HG03103 (cell line): ENCODE data around the gene ZNF319.

Experiments
- ATAC-seq: cut with Tn5 transposase; IDR thresholded peaks from one replicate; pipeline ENCODE4 v1.9.1; 2021; ENCODE audit warnings: low read depth; ENCODE audit not compliant: unreplicated experiment

ZNF319 gene

DNA sequence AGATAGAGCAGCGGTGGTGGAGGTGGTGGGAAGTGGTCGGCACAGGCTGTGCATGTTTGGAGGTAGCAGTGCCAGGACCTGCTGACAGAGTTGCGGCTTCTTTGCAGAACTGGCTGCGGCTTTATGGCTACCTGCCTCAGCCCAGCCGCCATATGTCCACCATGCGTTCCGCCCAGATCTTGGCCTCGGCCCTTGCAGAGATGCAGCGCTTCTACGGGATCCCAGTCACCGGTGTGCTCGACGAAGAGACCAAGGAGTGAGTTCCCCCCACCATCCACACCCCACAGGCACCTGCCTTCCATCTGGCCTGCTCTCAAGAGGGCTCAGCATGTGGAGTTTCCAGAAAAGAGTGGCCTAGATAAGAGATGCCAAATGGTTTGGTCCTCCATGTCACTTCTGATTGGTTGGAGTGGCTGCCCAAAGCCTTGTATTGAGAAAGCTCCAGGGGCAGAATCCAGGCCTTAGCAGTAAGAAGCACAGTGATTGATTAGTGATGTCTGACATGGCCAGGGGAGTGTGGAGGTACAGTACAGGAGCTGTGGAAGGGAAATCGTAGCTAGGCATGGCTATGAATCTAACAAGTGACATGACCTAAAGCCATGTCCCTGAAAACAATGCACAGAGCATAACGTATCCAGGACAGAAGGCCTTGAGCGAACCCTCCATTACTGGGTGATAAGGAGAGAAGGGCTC lies 37.0 kb upstream of the ZNF319 start:
- no peak for ATAC-seq

DNA sequence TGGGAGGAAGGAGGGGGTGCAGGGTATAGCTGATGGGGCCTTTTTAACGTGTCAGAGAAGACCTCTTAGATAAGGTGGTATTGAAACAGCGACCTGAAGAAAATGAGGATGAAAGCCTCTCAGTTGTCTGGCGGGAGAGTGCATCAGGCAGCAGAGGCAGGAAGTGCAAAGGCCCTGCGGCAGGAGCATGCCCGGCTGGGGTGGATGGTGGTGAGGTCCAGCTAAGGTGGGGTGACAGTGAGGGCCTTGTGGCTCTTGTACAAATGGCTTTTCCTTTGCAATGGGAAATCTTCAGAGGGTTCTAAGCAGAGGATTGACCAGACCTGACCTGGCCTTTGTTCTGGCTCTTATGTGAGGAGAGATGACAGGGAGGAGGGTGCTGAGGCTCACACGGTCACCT lies 36.5 kb upstream of the ZNF319 start:
- ATAC-seq: no peak

DNA sequence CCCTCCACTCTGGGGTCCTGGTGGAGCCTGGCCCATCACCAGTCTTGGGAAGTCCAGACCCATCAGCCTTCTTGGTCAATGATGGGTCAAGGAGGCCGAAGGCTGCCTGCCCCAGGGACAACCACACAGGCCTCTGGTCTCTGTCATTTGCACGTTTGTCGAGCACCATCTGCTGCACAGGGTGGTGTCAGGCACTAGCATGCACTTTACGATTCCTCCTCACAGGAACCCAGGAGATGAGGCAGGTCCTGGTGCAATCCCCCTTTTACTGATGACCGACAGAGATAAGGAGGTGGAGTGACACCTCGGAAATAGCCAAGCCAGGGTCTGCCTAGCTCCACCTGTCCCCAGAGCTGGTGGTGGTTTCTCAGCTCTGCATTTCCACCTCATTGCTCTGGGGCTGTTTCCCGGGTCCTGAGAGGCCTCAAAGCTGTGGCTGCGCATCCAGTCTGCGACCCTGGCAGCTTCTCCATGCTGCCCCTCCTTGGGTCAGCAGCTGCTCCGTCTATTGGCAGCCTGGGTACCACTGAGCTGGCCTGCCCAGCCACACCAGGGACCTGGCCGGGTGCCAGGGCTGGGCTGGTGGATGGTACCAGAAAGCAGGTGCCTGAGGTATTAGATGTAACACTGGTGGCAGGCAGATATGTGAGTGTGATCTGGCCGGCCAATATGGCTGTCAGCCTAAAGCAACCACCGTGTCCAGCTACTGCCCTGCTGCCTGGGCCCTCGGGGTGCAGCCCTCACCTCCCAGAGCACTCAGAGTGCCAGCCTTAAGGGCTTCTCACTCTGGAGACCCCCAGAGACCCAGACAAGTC lies 35.1 kb upstream of the ZNF319 start:
- ATAC-seq: no peak

DNA sequence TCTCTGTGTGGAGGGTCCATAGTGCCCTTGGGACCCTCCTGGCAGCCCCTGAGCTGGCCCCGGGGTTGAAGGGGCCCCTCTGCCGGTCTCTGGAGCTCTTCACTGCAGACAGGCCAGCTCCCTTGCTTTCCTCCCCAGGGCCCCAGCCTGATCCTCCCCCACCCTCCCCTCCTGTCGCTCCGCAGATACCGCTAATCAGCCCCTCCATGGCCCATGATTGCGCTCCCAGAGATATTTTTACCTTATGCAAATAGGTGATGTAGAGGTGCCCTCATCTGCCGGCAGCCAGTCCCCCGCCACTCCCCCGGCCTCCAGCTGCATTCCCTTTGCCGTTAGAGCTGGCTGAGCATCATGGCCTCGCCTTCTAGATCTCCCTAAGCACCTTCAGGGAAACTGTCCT lies 34.3 kb upstream of the ZNF319 start:
- ATAC-seq: no peak

DNA sequence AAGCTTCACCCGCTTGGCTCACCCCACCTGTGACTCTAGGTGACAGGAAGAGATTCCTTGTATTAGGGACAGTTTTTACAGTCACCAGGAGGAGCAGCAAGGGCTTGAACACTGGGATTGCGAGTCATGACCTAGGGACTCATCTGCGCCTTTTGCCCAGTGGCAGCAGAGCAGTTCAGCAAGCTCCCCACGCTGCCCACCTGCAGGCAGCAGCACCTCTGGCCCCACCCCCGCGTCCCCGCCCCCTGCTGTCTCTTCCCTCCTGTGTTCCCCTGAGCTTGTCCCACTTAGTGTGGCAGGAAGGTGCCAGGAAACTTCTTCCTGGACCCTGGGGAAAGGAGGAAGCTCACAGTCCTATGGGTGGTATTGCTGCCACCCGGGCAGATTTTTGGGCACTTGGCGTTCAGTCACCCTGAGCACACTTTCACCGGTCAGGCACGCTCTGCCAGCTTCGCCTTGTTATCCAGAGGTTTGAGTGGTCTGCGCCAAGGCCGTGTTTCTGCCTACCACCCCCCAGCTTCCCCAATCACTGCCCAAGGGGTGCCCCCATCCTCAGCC lies 33.7 kb upstream of the ZNF319 start:
- no peak for ATAC-seq

DNA sequence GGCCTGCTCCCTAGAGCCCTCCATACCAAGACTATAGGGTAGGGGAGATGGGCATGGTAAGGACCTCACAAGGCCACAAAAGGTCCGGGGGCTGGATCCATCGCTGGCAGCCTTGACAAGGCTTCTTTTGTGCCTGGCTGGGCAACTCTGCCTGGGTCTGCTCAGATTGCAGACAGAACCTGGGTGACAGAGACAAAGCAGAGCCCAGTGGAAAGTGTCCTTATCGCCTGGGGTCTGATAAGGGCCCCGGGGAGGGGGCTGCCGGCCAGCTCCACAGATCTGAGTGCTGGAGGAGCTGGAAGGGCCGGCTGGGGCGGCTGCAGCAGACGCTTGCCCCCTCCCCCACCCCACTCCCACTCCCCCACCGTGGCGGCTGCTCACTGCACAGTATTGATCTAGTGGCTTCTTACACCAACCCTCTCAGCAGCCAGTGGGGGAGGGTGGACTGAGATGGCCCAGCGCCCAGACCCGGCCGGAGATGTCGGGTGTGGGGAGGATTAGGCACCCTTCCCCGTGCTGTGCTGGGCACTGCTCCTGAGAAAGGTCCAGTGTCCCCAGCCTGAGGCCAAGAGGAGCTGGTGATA lies 32.3 kb upstream of the ZNF319 start:
- ATAC-seq: no peak

DNA sequence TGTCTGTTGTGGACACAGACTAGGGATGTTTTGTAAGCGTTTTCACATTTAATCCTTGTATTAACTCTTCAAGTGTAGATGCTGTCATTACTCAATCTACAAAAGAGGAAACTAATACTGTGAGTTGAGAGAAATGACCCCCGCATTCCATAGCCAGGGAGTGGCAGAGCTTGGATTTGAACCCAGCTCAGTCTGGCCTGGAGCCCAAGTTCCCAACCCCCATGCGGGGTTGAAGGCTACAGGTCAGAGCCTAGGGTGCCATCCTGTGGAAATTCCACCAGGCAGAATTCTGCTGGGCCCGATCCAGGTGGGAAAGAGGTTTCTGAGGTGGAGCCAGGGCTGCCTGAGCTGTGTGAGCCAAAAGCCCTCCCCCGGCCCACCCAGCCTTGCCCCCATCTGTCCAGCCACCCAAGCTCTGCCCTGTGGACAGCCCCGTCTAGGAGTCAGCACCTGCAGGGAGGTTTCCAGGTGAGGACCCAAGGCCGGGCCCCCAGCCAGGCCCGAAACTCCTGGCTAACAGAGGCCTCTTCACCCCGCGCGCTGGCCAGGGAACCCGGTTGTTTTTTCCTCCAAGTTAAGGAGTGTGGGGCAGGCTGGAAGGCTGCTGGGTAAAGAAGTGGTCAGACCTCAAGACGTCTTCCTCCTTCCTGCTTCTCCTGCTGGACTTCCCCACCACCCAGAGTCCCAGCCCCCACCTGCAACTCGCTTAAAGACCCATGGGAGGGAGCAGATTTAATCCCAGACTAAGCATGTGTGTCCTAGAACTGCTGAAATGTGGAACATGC lies 30.7 kb upstream of the ZNF319 start:
- ATAC-seq: no peak

DNA sequence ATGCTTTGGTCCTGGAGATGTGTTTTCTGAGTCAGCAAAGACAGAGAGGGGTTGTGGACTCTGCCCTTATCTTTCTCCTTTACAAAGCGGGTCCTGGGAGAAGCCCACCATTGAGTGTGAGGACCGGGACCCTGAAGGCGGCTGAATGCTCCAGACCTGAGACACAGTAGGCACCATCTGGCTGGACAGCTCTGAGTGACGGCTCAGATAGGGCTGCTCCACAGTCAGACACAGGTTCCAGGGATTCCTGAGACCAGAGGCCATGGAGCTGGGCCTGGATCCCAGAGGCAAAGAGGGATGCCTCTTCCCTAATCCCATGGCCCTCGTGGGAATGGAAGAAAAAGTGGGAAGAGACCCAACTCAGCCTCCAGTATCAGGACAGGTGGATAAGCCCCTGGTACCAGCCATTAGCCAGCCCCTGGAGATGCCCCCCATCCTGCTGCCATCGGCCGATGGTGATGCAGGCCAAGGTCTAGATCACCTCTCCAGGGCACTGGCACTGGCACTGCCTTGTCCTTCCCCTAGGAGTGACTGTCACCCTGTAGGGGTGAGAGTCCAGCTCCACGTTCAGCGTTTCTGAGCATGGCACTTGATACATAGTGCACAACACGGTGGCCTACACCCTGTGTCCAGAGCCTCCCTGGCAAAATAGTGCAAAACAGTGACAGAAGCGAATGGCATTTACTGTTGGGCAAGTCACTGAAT lies 29.8 kb upstream of the ZNF319 start:
- no peak for ATAC-seq

DNA sequence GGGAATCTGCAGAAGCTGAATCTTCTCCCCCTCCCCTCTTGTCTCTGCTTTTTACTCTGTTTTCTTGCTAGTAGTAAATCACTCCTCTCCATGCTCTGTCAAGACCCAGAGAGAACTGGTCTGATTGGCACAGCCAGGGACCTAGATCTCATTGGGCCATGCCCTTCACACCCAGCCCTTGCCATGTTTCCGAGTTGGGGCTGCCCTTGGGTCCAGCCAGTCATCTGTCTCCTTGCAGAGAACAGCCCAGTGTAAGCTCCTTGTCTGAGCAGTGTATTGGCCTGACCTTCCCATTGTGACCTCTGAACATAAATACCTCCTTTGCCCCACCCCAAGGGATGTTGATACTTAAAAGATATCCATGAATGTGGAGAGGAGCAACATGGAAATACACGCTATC lies 28.9 kb upstream of the ZNF319 start:
- ATAC-seq: no peak

DNA sequence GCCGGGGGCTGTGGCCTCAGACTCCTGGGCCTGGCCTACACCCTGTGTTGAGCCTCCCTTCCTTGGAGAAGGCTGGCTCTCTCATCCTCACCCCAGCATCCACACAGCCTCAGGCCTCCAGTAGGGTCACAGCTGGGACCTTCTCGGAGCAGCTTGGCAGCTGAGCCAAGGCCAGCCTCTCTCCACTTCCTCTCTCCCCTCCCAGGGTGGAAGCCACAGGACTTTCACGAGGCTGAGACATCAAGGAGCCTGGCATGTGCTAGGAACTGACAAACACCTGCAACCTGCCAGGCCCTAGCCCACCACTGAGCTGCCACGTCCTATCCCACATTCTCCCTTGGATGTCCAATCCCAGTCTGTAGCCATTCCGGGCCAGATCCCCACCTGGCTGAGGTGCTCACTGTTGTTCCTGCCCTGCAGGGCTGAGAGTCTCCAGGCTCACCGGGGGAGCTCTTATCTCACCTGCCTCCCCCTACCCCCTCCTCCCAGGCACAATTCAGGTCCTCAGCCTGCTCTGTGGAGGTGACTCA lies 28.1 kb upstream of the ZNF319 start:
- ATAC-seq: no peak

DNA sequence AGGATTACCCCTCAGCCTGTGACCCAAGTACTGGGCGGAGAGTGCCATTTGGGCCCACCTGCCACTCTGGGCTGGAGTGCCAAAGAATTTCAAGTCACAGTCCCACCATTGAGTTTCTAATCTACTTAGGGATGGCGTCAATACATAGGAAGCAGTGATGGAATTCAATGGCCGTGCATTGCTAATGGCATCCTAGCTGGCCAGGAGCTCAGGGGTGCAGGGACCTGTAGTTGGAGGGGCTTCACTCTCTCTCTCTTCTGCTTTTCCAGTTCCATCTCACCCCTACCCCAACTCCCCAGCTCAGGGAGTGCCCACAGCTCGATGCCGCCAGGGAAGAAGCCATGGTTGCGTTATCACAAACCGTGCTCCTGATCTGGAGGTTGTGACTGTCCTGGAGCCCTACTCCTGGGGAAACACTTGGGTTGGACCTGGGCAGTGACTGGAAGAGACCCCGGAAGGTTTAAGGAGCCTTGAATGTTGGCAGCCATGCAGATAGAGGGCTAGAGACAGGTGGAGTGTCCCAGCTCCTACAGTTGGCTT lies 27.5 kb upstream of the ZNF319 start:
- no peak for ATAC-seq

DNA sequence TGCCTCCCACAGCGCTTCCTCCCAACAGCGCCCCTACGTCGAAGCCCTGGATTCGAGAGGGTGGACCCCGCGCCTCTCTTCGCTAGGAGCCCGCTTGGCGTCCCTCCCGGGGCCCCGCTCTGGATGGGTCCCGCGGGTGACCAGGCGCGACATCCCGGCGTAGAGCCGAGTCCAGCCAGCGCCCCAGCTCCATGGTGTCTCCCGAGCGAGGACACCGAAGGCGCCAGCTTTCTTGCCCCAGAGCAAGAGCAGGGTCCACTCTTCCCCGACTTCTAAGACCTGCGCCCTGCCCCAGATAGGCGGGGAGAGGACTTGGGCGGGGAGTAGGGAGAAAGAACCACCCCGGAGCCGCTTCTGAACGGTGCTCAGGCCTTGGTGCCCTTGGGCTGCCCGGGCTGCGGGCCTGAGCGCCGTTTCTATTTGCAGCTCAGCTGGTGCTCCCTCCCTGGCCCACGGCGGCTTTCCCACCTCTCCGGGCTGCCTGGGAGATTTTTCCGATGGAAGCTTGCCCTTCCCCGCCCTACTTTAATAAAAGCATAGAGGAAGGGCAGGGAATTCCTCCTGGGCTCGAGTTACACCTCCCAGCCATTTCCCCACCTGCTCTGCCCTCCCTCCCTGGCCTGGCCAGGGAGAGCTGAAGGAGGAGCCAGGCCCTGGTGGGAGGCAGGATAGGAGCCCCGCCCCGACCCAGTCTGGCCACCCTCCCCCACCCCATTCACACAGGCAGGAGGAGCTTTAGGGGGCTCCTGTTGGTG lies 26.9 kb upstream of the ZNF319 start:
- no peak for ATAC-seq

DNA sequence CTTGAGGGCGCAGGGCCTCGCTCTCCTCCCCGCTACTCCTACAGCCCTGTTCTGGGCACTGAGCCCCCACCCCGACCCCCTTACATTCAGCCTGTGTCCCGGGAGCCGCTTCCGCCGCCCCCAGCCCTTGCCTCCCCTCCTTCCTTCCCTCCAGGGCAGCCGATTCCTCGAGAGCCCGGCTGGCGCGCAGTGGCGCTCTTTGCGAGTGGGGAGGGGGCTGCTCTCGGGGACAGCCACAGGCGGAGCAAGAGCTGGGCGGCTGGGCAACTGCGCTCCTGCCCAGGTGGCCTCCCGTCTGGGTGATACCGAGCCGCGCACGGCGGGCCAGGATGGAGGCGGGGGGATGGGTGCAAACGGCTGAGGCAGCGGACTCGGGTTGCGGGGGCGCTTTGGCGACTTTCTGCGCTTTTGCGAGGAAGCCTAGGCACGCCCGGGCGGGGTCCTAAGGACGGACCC lies 26.3 kb upstream of the ZNF319 start:
- ATAC-seq: no peak

DNA sequence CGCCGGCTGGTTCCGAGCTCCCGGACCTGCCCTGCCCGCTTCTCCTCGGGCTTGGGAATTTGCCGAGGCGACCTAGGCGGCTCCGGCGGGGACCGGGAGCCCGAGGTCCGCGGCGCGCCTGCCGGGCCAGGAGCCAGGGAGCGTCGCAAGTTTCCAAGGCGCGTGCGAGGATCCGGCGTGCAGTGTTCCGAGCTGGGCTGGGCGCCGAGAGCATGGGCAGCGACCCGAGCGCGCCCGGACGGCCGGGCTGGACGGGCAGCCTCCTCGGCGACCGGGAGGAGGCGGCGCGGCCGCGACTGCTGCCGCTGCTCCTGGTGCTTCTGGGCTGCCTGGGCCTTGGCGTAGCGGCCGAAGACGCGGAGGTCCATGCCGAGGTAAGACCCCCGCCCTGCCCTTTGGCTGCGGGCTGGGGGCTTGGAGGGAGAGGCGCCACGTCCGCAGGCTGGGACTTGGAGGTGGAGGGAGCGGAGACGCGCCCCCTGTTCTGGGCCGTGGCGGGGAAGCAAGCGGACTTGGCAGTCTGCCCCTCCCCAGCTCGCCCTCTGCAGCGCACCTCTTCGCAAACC lies 25.8 kb upstream of the ZNF319 start:
- peak; percentile 17 for ATAC-seq

DNA sequence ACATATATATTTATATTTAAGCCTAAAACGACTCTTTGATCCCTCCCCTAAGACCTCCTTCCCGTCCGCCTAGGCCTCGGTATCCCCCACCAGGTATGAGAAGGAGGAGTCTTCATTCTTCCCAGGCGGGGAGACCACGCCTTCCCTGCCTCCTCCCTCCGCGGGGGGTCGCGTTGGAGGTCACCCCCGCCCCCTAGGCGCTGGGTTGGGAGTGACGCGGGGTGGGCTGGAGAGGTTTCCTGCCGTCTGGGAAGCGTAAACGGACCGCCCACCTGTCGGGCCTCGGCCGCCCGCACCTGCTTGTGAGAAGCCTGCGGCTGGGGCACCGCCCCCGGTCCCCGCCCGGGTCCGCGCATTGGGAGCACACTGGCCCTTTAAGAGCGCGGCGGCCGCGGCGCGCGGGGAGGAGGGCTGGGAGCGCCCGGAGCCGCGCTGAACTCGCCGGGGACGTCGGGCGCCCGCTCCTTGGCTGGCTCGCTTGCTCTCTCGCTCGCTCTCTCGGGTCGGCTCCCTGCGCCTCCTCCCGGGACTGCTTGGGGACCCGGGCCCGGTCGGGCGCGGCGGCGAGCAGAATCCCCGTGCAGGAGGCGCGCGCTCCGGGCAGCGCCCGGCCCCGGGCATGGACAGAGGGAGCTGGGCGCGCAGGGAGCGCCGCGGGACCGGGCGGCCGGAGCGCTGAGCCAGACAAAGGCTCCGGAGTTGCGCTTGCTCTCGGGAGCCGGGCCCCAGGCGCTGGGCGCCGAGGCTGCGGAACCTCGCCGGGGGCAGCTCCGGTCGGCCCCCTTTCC lies 25.1 kb upstream of the ZNF319 start, which contains the start of gene MMP15:
MMP15 (plus strand) TSS at position 404 of the 788 bp plus-strand sequence. CDS start 597 bp downstream, outside the sequence.
- peak; percentile 53 for ATAC-seq

DNA sequence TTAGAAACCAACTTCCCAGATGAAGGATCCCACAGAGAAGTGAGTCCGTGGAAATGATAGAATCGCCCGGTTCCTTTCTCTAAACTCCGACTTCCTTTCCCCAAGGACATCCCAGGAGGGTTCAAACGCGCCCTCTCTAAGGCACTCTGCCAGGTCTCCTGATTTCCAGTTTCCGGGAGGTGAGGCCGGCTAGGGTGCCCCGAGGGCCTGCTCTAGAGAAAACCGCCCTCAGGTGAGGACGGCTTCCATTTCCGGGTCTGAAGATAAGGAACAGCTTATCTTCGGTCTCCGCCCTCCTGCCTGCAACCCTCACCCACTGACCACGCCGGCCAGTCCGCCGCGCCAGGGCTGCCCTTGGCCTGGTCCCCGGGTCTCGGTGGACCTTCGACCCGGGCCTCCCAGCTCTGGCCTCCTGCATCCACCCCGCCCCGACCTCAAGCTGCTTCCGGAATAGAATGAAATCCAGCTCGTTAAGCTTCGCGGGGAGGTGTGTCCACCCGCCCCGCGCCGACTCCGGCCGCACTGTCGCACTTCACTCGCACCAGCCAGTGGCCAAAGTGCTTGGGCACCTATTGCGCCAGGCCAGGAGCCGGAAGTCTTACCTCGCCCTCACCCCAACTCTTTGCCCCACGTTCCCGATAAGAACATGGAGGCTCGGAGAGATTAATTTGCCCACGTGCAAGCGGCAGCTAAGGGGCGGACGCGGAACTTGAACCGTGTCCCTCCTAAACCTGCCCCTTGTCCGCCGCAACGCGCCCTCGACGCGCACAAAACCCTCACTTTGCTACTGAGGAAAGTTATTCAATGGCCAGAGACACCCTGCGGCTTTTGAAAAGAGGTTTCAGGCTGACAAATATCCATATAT lies 24.2 kb upstream of the ZNF319 start:
- no peak for ATAC-seq
